Hepatocyte (in vitro differentiated cells): ENCODE measurements around the gene SORBS2. TPM values are rescaled to one million over a fixed set of nuclear protein-coding genes. Genes with fewer than 3 reads are reported as not detected.

Experiments used
- DNase-seq: peaks from one replicate; pipeline ENCODE4 v3.0.0-alpha.2; 2016; ENCODE audit warnings: low spot score
- H2AFZ ChIP-seq: fragments of 200-600 bp; sonication (generic); 2 replicates; pipeline ENCODE4 v1.6.0; 2016; ENCODE audit warnings: antibody characterized with exemption, mild to moderate bottlenecking
- H3K27ac ChIP-seq: fragments of 200-600 bp; sonication (generic); 2 replicates; pipeline ENCODE4 v1.5.1; 2016; ENCODE audit warnings: mild to moderate bottlenecking
- H3K27me3 ChIP-seq: fragments of 200-600 bp; sonication (generic); 2 replicates; pipeline ENCODE4 v1.6.1; 2016
- H3K36me3 ChIP-seq: fragments of 200-600 bp; sonication (generic); replicated peaks from 2 replicates; pipeline ENCODE4 v1.5.1; 2016; ENCODE audit warnings: low read depth; ENCODE audit not compliant: insufficient read depth
- H3K4me1 ChIP-seq: fragments of 200-600 bp; sonication (generic); 2 replicates; pipeline ENCODE4 v1.5.1; 2016; ENCODE audit warnings: mild to moderate bottlenecking, moderate library complexity; ENCODE audit not compliant: insufficient read depth
- H3K4me2 ChIP-seq: fragments of 200-600 bp; sonication (generic); 2 replicates; pipeline ENCODE4 v1.6.0; 2016
- H3K4me3 ChIP-seq: fragments of 200-600 bp; sonication (generic); 2 replicates; pipeline ENCODE4 v1.5.1; 2016; ENCODE audit warnings: mild to moderate bottlenecking
- H3K79me2 ChIP-seq: fragments of 200-600 bp; sonication (generic); 2 replicates; pipeline ENCODE4 v1.6.0; 2017; ENCODE audit warnings: mild to moderate bottlenecking
- H3K9me2 ChIP-seq: fragments of 200-600 bp; sonication (generic); replicated peaks from 2 replicates; pipeline ENCODE4 v1.6.0; 2017; ENCODE audit warnings: mild to moderate bottlenecking; ENCODE audit not compliant: insufficient read depth
- H3K9me3 ChIP-seq: fragments of 200-600 bp; sonication (generic); 2 replicates; pipeline ENCODE4 v1.5.1; 2016; ENCODE audit warnings: low read depth, mild to moderate bottlenecking
- H4K20me1 ChIP-seq: fragments of 200-600 bp; sonication (generic); 2 replicates; pipeline ENCODE4 v1.6.0; 2016; ENCODE audit warnings: mild to moderate bottlenecking; ENCODE audit not compliant: insufficient read depth, poor library complexity, severe bottlenecking
- CTCF ChIP-seq: fragments of 200-600 bp; sonication (generic); IDR thresholded peaks from 2 replicates; pipeline ENCODE4 v1.5.1; 2016; ENCODE audit warnings: antibody characterized with exemption, mild to moderate bottlenecking; ENCODE audit not compliant: poor library complexity
- EZH2 ChIP-seq: fragments of 200-600 bp; sonication (generic); IDR thresholded peaks from 2 replicates; pipeline ENCODE4 v1.6.1; 2016; ENCODE audit warnings: antibody characterized with exemption, mild to moderate bottlenecking, borderline replicate concordance
- EZH2phosphoT487 ChIP-seq: fragments of 200-600 bp; sonication (generic); IDR thresholded peaks from one replicate; pipeline ENCODE4 v1.6.1; 2018; ENCODE audit warnings: antibody characterized with exemption, mild to moderate bottlenecking, low read depth, moderate library complexity; ENCODE audit not compliant: unreplicated experiment, severe bottlenecking
- WGBS: methylation state at CpG from one replicate; pipeline ENCODE4 v1.1.6; 2016; ENCODE audit warnings: low lambda C conversion rate; ENCODE audit errors: missing lambda C conversion rate; 5-methylcytosine and 5-hydroxymethylcytosine counted together
- polyA plus RNA-seq: library from polyadenylated mRNA; unstranded; fragments of >200 nt; fragmentation: Nextera tagmentation; extraction: Ambion mirVana; gene quantifications from 2 replicates; pipeline ENCODE4 v1.2.1, GENCODE V29; 2016
- total RNA-seq: library from RNA; depleted of rRNA; stranded (reverse); fragments of >200 nt; gene quantifications from 2 replicates; pipeline ENCODE4 v1.2.3, GENCODE V29; 2014

The SORBS2 gene
- total and polyA plus RNA-seq, 2 experiments from 2014 or later: 43.4 to 52.1 TPM

DNA sequence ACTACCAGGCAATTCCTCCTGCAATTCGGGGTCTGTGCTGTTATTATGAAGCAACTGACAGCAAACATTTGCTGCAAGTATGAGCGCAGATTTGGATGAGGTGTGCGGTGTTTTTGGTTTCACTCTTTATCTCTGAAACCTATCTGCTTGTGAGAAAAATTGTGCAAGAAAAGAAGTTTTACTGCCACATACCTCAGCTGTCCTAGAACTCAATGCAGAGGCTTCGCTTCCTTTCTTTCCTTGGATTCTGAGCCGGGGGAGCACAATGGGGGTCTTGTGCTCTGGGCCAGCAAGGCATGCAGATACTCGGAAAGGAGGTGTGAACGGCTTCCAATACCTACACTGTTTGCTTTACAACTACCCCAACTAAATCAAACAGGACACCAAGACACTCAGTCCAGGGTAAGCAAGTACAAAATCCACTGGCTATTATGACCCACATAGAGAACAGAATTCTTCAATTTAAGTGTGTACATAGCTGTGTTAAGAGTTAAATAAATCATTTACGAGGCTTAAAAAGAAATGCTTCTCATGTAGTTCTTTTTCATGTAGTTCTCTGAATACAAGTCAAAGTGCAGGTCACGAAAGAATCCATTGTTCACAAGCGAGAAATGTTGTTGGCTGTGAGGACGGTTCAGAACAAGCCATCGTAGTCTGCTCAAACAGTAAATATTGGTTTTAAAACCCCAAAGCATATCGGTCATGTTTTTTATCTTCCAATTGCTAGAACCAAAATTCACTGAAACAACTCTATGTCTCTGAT is 1.1 kb downstream of the SORBS2 start:
- H3K27ac ChIP-seq: peak overlapping the region; percentile 71
- peak overlapping the region; percentile 11 for H3K4me3 ChIP-seq
- no peaks in the 10 kb centered on the region for H3K4me1 ChIP-seq
- peak overlapping the region; percentile 66 for H2AFZ ChIP-seq
- H3K9me3 ChIP-seq: no peaks in the 10 kb centered on the region
- 47% methylated on average over 13 of the region's 13 CpGs for WGBS
- TF ChIP-seq CTCF: no peak
- no peak for TF ChIP-seq EZH2
- TF ChIP-seq EZH2phosphoT487: no peak
- no peaks in the 10 kb centered on the region for H4K20me1 ChIP-seq
- H3K9me2 ChIP-seq: no peaks in the 10 kb centered on the region
- peak overlapping the region; percentile 78 for H3K4me2 ChIP-seq
- no peaks in the 10 kb centered on the region for H3K36me3 ChIP-seq
- H3K79me2 ChIP-seq: peaks cover 27% of the 10 kb centered on the region
- DNase-seq: no peak
- no peaks in the 10 kb centered on the region for H3K27me3 ChIP-seq

GRCh38 chr4:185809533-185810071 is 2.4 kb downstream of the SORBS2 start:
- Histone ChIP-seq H3K36me3 (no peaks in the 10 kb centered on the region), H3K9me3 (no peaks in the 10 kb centered on the region), H3K4me3 (no peak overlapping the region), H4K20me1 (no peaks in the 10 kb centered on the region), H3K4me1 (no peaks in the 10 kb centered on the region), H3K27me3 (no peaks in the 10 kb centered on the region), H3K9me2 (no peaks in the 10 kb centered on the region), H3K79me2 (peaks cover 27% of the 10 kb centered on the region), H3K27ac (peak overlapping the region; percentile 71), H3K4me2 (peak overlapping the region; percentile 78), H2AFZ (no peak overlapping the region)
- WGBS: 61% methylated on average over 4 of the region's 4 CpGs
- TF ChIP-seq EZH2phosphoT487: no peak
- no peak for TF ChIP-seq EZH2
- TF ChIP-seq CTCF: no peak
- no peak for DNase-seq

DNA sequence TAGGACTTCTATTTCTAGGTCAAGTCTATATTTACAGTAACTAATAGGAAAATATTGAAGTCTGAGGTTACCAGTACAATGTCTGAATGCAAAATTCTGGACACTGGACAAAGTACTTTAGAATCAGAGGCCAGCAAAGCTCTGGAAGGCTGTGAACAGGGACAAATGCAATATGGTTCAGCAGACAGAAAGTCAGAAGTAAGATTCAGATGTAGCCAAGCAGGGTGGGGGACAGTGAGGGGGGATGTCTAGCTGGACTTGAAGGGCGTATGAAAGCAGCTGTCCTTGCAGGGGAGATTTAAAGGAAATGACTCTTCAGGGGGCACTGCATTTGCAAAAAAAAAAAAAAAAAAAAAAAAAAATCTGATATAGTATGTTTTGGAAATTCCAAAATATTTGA is 2.9 kb downstream of the SORBS2 start:
- Histone ChIP-seq H3K9me3 (no peaks in the 10 kb centered on the region), H3K27me3 (no peaks in the 10 kb centered on the region), H4K20me1 (no peaks in the 10 kb centered on the region), H3K9me2 (no peaks in the 10 kb centered on the region), H3K27ac (peak overlapping the region; percentile 15), H3K36me3 (no peaks in the 10 kb centered on the region), H3K4me1 (no peaks in the 10 kb centered on the region), H3K79me2 (peaks cover 31% of the 10 kb centered on the region), H3K4me3 (no peak overlapping the region), H3K4me2 (peak overlapping the region; percentile 78), H2AFZ (no peak overlapping the region)
- 87% methylated on average over 1 of the region's 1 CpG for WGBS
- no peak for TF ChIP-seq CTCF
- no peak for DNase-seq
